CD4-positive, alpha-beta T cell (primary cell): Measurements from ENCODE around the gene PIP4K2A. TPM values are rescaled to one million over a fixed set of nuclear protein-coding genes. Genes with fewer than 3 reads are reported as not detected.

Source experiments
- ATAC-seq: fragments of 200-7000 bp; cut with Tn5 transposase; one replicate; pipeline ENCODE4 v1.10.0; 2022; ENCODE audit warnings: mild to moderate bottlenecking; ENCODE audit not compliant: poor library complexity
- CTCF ChIA-PET: fragments of 350-600 bp; sonication (Branson Sonifier 250); formaldehyde crosslinking; loops from one replicate; lab custom pipeline; 2021; ENCODE audit warnings: antibody characterized with exemption, inconsistent platforms; lab: Charles Lee
- POLR2A ChIA-PET: fragments of 350-600 bp; sonication (Branson Sonifier 250); formaldehyde crosslinking; loops from one replicate; lab custom pipeline; 2021; ENCODE audit warnings: antibody characterized with exemption, inconsistent platforms; lab: Charles Lee
- DNase-seq, 14 experiments: peaks; one replicate each; pipeline ENCODE4 v3.0.0-alpha.2; 2013 to 2020; ENCODE audit warnings: mixed read lengths in 2 of 14
- H3K27ac ChIP-seq, 2 donors: one replicate each; pipeline versions ENCODE4 v1.5.1 to v1.7.0; 2013; ENCODE audit warnings: low read length in 2 of 2, low read depth in 1 of 2, mild to moderate bottlenecking in 1 of 2
- H3K27me3 ChIP-seq, 2 experiments: 1 replicate in 1 of 2; 2 replicates in 1 of 2; pipeline versions ENCODE4 v1.6.1 to v1.7.0; 2013; ENCODE audit warnings: low read length in 2 of 2, control low read depth in 1 of 2, mild to moderate bottlenecking in 1 of 2, moderate library complexity in 1 of 2; ENCODE audit not compliant: insufficient read depth in 2 of 2, control insufficient read depth in 1 of 2
- H3K36me3 ChIP-seq: one replicate; pipeline ENCODE4 v1.6.1; 2013; ENCODE audit warnings: low read length, control low read depth; ENCODE audit not compliant: insufficient read depth
- H3K4me1 ChIP-seq: one replicate; pipeline ENCODE4 v1.6.1; 2013; ENCODE audit warnings: low read length, control low read depth; ENCODE audit not compliant: insufficient read depth
- H3K4me3 ChIP-seq: one replicate; pipeline ENCODE4 v1.5.1; 2013; ENCODE audit warnings: mild to moderate bottlenecking, low read length, moderate library complexity
- H3K9me3 ChIP-seq, 2 experiments: 1 replicate in 1 of 2; 2 replicates in 1 of 2; pipeline versions ENCODE4 v1.6.1 to v1.7.0; 2013; ENCODE audit warnings: low read length in 2 of 2, mild to moderate bottlenecking in 2 of 2, control low read depth in 1 of 2, moderate library complexity in 1 of 2; ENCODE audit not compliant: control insufficient read depth in 1 of 2, insufficient read depth in 1 of 2
- H3K27ac Mint-ChIP-seq: one replicate; pipeline ENCODE4 v1.8.0; 2020; ENCODE audit warnings: mixed read lengths
- H3K27me3 Mint-ChIP-seq: one replicate; pipeline ENCODE4 v1.8.0; 2021; ENCODE audit warnings: mixed read lengths
- H3K36me3 Mint-ChIP-seq: one replicate; pipeline ENCODE4 v1.8.0; 2021; ENCODE audit warnings: low read depth, mixed read lengths
- H3K4me1 Mint-ChIP-seq: one replicate; pipeline ENCODE4 v1.8.0; 2021; ENCODE audit warnings: low read depth, mixed read lengths
- H3K4me3 Mint-ChIP-seq: one replicate; pipeline ENCODE4 v1.8.0; 2020; ENCODE audit warnings: mild to moderate bottlenecking, mixed read lengths
- H3K9me3 Mint-ChIP-seq: one replicate; pipeline ENCODE4 v1.8.0; 2020; ENCODE audit warnings: mixed read lengths
- CTCF ChIP-seq: fragments of 200-600 bp; IDR thresholded peaks from one replicate; pipeline ENCODE4 v1.8.0; 2022; ENCODE audit warnings: antibody characterized with exemption, mild to moderate bottlenecking
- intact Hi-C, 2 experiments: fragments of 100-400 bp; cut with DNase I in 1 of 2; cut with micrococcal nuclease in 1 of 2; formaldehyde crosslinking; loops; one replicate each; pipeline versions ENCODE4 v1.15.1 to v1.9.0; 2023 to 2025; cut with DNase I, micrococcal nuclease
- total RNA-seq, 174 experiments: library from RNA in 2 of 174; stranded (reverse) in 2 of 174; gene quantifications; one replicate each; pipeline ENCODE4 v1.2.3 and lab custom pipeline; 2021 to 2026

The PIP4K2A gene
- total RNA-seq, 2 experiments from 2014 or later: 75.4 to 87.2 TPM

GRCh38 chr10:22677333-22677732, 37.0 kb downstream of the PIP4K2A start:
- Histone ChIP-seq H3K36me3 (no peaks in the 10 kb centered on the region), H3K4me1 (peaks cover 71% of the 10 kb centered on the region), H3K9me3 (no peaks in the 10 kb centered on the region), H3K4me3 (no peak overlapping the region), H3K27me3 (no peaks in the 10 kb centered on the region), H3K27ac (peak overlapping the region in 1 of 2 donors; percentile 18)
- no peak for ATAC-seq
- TF ChIP-seq CTCF: no peak
- H3K4me3 Mint-ChIP-seq: peak overlapping the region; percentile 74
- no peaks in the 10 kb centered on the region for H3K27me3 Mint-ChIP-seq
- H3K9me3 Mint-ChIP-seq: no peaks in the 10 kb centered on the region
- peaks cover 98% of the 10 kb centered on the region for H3K4me1 Mint-ChIP-seq
- peaks cover 7% of the 10 kb centered on the region for H3K36me3 Mint-ChIP-seq
- POLR2A ChIA-PET: interaction anchor here (0.8 to 4.3 kb wide), 16 partner anchors 8 to 241 kb away, joined by 3 to 39 read pairs (median 5); partner anchors contain the start of gene PIP4K2A
- CTCF ChIA-PET: interaction anchor here (0.7 to 2.0 kb wide), 4 partner anchors 8 to 103 kb away, joined by 3 to 5 read pairs (median 4); no protein-coding TSS in a partner anchor
- peak overlapping the region; percentile 99 for H3K27ac Mint-ChIP-seq
- no peak for DNase-seq
- intact Hi-C loops: no loop called here

GRCh38 chr10:22676435-22676834, 37.9 kb downstream of the PIP4K2A start:
- Mint-ChIP-seq H3K4me3 (peak overlapping the region; percentile 52), H3K27me3 (no peaks in the 10 kb centered on the region), H3K4me1 (peaks cover 99% of the 10 kb centered on the region), H3K27ac (peak overlapping the region; percentile 99), H3K36me3 (peaks cover 7% of the 10 kb centered on the region), H3K9me3 (no peaks in the 10 kb centered on the region)
- intact Hi-C loops: no loop called here
- ATAC-seq (no peak), DNase-seq (no peak)
- ChIA-PET POLR2A (interaction anchor here (0.9 to 4.3 kb wide), 11 partner anchors 9 to 65 kb away, joined by 3 to 39 read pairs (median 4); no protein-coding TSS in a partner anchor), CTCF (interaction anchor here (0.7 to 2.0 kb wide), 5 partner anchors 7 to 102 kb away, joined by 3 to 4 read pairs (median 4); no protein-coding TSS in a partner anchor)
- H3K36me3 ChIP-seq: no peaks in the 10 kb centered on the region
- H3K27me3 ChIP-seq: no peaks in the 10 kb centered on the region
- H3K9me3 ChIP-seq: no peaks in the 10 kb centered on the region
- H3K4me3 ChIP-seq: no peak overlapping the region
- TF ChIP-seq CTCF: no peak
- H3K27ac ChIP-seq: peak overlapping the region in 1 of 2 donors; percentile 18
- peaks cover 68% of the 10 kb centered on the region for H3K4me1 ChIP-seq

- Histone ChIP-seq H3K9me3 (no peaks in the 10 kb centered on the region), H3K27me3 (no peaks in the 10 kb centered on the region), H3K27ac (no peak overlapping the region), H3K36me3 (no peaks in the 10 kb centered on the region), H3K4me1 (peaks cover 68% of the 10 kb centered on the region), H3K4me3 (no peak overlapping the region)
- H3K4me1 Mint-ChIP-seq: peaks cover 94% of the 10 kb centered on the region
- POLR2A ChIA-PET: interaction anchor here (0.9 to 1.7 kb wide), 8 partner anchors 9 to 45 kb away, joined by 3 to 7 read pairs (median 4); no protein-coding TSS in a partner anchor
- H3K27ac Mint-ChIP-seq: peak overlapping the region; percentile 64
- H3K27me3 Mint-ChIP-seq: no peaks in the 10 kb centered on the region
- H3K36me3 Mint-ChIP-seq: peaks cover 7% of the 10 kb centered on the region
- CTCF ChIA-PET: interaction anchor here (0.7 kb wide), 1 partner anchor 70 kb away, joined by 5 read pairs; no protein-coding TSS in a partner anchor
- H3K9me3 Mint-ChIP-seq: no peaks in the 10 kb centered on the region
- intact Hi-C loops: no loop called here
- peak overlapping the region; percentile 36 for H3K4me3 Mint-ChIP-seq
- no peak for ATAC-seq
- TF ChIP-seq CTCF: no peak
- DNase-seq: no peak
These were observed 39.8 kb downstream of the PIP4K2A start for GRCh38 chr10:22674573-22674930.
